Activated B cell treated with CpG ODN at 0.5 μM for 24 hours (primary cell): ENCODE measurements around the gene F5. TPM values are rescaled to one million over a fixed set of nuclear protein-coding genes. Genes with fewer than 3 reads are reported as not detected.

ENCODE experiments used
- ATAC-seq: fragments of 200-7000 bp; cut with Tn5 transposase; one replicate; pipeline ENCODE4 v1.10.0; 2021; ENCODE audit warnings: low read depth, mild to moderate bottlenecking, moderate library complexity
- CTCF ChIA-PET: fragments of 350-600 bp; sonication (Branson Sonifier 250); formaldehyde crosslinking; loops from one replicate; lab custom pipeline; 2021; ENCODE audit warnings: antibody characterized with exemption; lab: Charles Lee
- POLR2A ChIA-PET: fragments of 350-600 bp; sonication (Branson Sonifier 250); formaldehyde crosslinking; loops from one replicate; lab custom pipeline; 2021; ENCODE audit warnings: antibody characterized with exemption; lab: Charles Lee
- DNase-seq: peaks from one replicate; pipeline ENCODE4 v3.0.0; 2022
- H3K27ac Mint-ChIP-seq: one replicate; pipeline ENCODE4 v1.8.0; 2020; ENCODE audit warnings: mixed read lengths
- H3K27me3 Mint-ChIP-seq: one replicate; pipeline ENCODE4 v1.8.0; 2021; ENCODE audit warnings: mixed read lengths
- H3K36me3 Mint-ChIP-seq: one replicate; pipeline ENCODE4 v1.8.0; 2021; ENCODE audit warnings: low read depth, mixed read lengths
- H3K4me1 Mint-ChIP-seq: one replicate; pipeline ENCODE4 v1.8.0; 2021; ENCODE audit warnings: mixed read lengths
- H3K4me3 Mint-ChIP-seq: one replicate; pipeline ENCODE4 v1.8.0; 2020; ENCODE audit warnings: mild to moderate bottlenecking, mixed read lengths
- H3K9me3 Mint-ChIP-seq: one replicate; pipeline ENCODE4 v1.8.0; 2020; ENCODE audit warnings: mixed read lengths
- intact Hi-C: fragments of 100-400 bp; cut with micrococcal nuclease; formaldehyde crosslinking; loops from one replicate; pipeline ENCODE4 v1.15.1; 2024
- total RNA-seq: library from RNA; stranded (reverse); gene quantifications from 2 replicates; pipeline ENCODE4 v1.2.3, GENCODE V29; 2022
- TF ChIP-seq, protein P1 (sequence below): fragments of 200-600 bp; IDR thresholded peaks from one replicate; pipeline ENCODE4 v1.8.0; 2022; ENCODE audit warnings: antibody characterized with exemption, mild to moderate bottlenecking

The F5 gene
- total RNA-seq, 1 donor from 2014 or later = 0.67 TPM

DNA sequence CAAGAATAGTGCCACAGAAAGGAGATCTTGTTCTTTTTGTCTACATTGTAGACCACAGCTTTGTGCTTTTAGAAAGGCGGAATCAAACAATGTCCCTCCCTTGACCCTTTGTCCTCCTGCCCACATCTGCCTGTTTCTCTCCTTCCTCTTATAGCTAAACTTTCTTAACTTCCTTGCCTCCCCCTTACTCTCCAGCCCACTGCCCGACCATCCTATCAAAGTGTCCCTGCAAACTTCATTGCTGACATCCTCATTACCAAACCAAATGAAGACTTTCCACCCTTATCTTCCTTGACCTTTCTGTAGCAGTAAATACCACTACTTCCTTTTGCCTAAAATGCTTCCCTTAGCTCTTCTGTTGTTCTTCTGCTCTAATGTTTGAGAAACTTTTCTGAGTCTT lies 38.6 kb upstream of the F5 start:
- Mint-ChIP-seq H3K27ac (no peak overlapping the region), H3K4me3 (no peak overlapping the region), H3K9me3 (no peaks in the 10 kb centered on the region), H3K27me3 (no peaks in the 10 kb centered on the region), H3K4me1 (no peaks in the 10 kb centered on the region), H3K36me3 (no peaks in the 10 kb centered on the region)
- ChIA-PET POLR2A (no interaction called here), CTCF (no interaction called here)
- intact Hi-C loops = loop anchor here (2.0 kb wide), 1 partner anchor 14 kb away; no protein-coding TSS in a partner anchor
- ATAC-seq (no peak), DNase-seq (no peak)
- TF ChIP-seq, protein P1, sequence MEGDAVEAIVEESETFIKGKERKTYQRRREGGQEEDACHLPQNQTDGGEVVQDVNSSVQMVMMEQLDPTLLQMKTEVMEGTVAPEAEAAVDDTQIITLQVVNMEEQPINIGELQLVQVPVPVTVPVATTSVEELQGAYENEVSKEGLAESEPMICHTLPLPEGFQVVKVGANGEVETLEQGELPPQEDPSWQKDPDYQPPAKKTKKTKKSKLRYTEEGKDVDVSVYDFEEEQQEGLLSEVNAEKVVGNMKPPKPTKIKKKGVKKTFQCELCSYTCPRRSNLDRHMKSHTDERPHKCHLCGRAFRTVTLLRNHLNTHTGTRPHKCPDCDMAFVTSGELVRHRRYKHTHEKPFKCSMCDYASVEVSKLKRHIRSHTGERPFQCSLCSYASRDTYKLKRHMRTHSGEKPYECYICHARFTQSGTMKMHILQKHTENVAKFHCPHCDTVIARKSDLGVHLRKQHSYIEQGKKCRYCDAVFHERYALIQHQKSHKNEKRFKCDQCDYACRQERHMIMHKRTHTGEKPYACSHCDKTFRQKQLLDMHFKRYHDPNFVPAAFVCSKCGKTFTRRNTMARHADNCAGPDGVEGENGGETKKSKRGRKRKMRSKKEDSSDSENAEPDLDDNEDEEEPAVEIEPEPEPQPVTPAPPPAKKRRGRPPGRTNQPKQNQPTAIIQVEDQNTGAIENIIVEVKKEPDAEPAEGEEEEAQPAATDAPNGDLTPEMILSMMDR = no peak

DNA sequence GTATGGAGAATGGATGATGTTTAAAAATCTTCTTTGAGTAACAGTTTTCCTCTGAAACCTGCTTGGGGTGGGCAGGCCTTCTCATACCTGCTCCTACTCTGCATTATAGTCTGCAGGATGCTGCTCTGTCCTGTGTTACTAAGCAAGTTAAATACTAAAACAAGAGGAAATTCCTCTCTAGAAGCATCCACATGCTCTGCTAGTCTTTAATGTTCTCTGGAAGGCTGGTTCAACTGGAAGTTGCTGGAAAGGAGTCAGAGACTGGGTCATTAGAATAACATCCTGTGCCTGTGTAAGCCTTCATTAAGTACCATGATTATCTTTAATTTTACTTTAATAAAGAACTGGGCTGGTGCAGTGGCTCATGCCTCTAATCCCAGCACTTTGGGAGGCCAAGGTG lies 37.8 kb upstream of the F5 start:
- Mint-ChIP-seq H3K36me3 (no peaks in the 10 kb centered on the region), H3K4me3 (no peak overlapping the region), H3K9me3 (no peaks in the 10 kb centered on the region), H3K27me3 (no peaks in the 10 kb centered on the region), H3K27ac (no peak overlapping the region), H3K4me1 (no peaks in the 10 kb centered on the region)
- POLR2A ChIA-PET = no interaction called here
- ATAC-seq = no peak
- TF ChIP-seq, protein P1 = no peak
- CTCF ChIA-PET = no interaction called here
- intact Hi-C loops = loop anchor here (2.0 kb wide), 1 partner anchor 13 kb away; no protein-coding TSS in a partner anchor
- no peak for DNase-seq

DNA sequence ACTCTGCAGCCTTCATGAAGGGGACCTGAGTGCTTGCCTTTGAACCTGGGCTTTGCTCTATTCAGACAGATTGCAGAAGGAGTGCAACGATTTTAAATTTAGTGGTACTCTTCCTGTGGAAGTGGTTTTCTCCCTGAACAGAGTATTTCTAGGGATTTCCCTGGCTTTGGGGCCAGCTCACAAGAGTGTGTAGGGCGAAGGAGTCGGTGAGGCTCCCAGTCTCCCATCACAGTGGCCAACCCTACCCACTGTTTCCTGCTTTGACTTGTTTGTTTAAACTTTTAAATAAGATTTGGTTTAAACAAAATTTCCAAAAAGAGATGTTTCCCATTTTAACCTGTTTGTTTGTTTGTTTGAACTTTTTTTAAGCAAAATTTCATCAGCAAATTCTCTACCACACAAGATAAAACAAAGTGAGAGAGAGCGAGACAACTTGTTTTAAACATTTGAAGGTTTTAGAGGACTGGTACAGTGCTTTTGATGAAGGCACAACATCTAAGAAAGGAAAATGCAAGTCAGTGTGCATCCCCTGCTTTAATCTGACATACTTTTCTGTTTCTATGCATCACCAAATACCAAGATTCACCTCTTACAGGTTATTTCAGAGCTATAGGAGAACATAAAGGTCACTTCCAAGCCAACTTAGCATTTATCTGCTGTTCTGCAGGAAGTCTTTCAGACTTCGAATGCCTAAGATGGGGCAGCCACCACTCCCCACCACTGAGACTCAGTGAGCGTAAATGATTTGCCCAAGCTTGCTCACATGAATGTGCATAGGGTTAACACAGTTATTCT lies 37.0 kb upstream of the F5 start:
- H3K4me3 Mint-ChIP-seq = no peak overlapping the region
- intact Hi-C loops = no loop called here
- no peaks in the 10 kb centered on the region for H3K4me1 Mint-ChIP-seq
- DNase-seq (no peak), ATAC-seq (no peak)
- H3K36me3 Mint-ChIP-seq = no peaks in the 10 kb centered on the region
- ChIA-PET CTCF (no interaction called here), POLR2A (no interaction called here)
- TF ChIP-seq, protein P1 = no peak
- no peaks in the 10 kb centered on the region for H3K9me3 Mint-ChIP-seq
- no peak overlapping the region for H3K27ac Mint-ChIP-seq
- H3K27me3 Mint-ChIP-seq = no peaks in the 10 kb centered on the region

DNA sequence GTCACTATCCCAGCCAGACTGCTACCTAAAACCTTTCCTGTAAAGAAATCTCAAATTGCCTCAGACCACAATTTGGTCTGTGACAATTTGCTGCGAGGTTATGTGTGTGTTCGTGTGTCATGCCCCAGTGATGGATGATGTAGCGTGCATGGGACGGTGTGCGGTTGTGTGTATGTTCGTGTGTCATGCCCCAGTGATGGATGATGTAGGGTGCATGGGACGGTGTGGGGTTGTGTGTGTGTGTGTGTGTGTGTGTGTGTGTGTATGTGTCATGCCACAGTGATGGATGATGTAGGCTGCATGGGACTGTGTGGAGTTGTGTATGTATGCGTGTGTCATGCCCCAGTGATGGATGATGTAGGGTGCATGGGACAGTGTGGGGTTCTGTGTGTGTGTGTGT lies 34.3 kb upstream of the F5 start:
- CTCF ChIA-PET = no interaction called here
- H3K27ac Mint-ChIP-seq = no peak overlapping the region
- DNase-seq (no peak), ATAC-seq (no peak)
- no peaks in the 10 kb centered on the region for H3K9me3 Mint-ChIP-seq
- no peaks in the 10 kb centered on the region for H3K4me1 Mint-ChIP-seq
- TF ChIP-seq, protein P1 = no peak
- intact Hi-C loops = no loop called here
- H3K4me3 Mint-ChIP-seq = no peak overlapping the region
- no peaks in the 10 kb centered on the region for H3K36me3 Mint-ChIP-seq
- POLR2A ChIA-PET = no interaction called here
- no peaks in the 10 kb centered on the region for H3K27me3 Mint-ChIP-seq

DNA sequence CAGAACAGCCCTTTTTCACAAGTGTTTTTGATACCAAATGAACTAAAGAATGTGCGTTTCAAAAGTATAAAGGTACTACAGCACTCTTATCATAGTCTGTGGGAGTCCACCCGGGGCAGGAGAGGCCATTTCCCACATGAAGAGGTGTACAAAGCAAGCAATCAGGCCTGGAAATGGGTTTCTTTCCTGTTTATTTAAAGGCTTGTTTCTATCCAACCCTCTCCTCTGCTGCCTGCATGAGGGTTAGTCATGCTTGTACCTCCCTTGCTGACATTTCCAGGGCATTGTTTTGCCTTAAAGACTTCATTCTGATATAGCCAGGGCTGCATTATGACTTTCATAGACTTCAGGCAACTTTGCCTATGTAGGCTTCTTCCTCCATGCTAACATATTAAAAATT lies 32.1 kb upstream of the F5 start:
- peaks cover 2% of the 10 kb centered on the region for H3K4me1 Mint-ChIP-seq
- TF ChIP-seq, protein P1 = no peak
- intact Hi-C loops = no loop called here
- no peaks in the 10 kb centered on the region for H3K9me3 Mint-ChIP-seq
- H3K27me3 Mint-ChIP-seq = no peaks in the 10 kb centered on the region
- DNase-seq (no peak), ATAC-seq (no peak)
- H3K4me3 Mint-ChIP-seq = no peak overlapping the region
- CTCF ChIA-PET = interaction anchor here (1.4 kb wide), 1 partner anchor 94 kb away, joined by 3 read pairs; no protein-coding TSS in a partner anchor
- POLR2A ChIA-PET = no interaction called here
- no peaks in the 10 kb centered on the region for H3K36me3 Mint-ChIP-seq
- no peak overlapping the region for H3K27ac Mint-ChIP-seq
